RKO (cell line): ENCODE measurements around the gene WDR55.
"Not testable (repeated sequence)": the region's sequence is repeated elsewhere in the genome, so short reads cannot be mapped to it uniquely, and the experiment has no call there.

ENCODE experiments used
- DNase-seq: peaks from one replicate; pipeline ENCODE4 v3.0.0-alpha.2; 2016; ENCODE audit warnings: low spot score

The WDR55 gene, protein sequence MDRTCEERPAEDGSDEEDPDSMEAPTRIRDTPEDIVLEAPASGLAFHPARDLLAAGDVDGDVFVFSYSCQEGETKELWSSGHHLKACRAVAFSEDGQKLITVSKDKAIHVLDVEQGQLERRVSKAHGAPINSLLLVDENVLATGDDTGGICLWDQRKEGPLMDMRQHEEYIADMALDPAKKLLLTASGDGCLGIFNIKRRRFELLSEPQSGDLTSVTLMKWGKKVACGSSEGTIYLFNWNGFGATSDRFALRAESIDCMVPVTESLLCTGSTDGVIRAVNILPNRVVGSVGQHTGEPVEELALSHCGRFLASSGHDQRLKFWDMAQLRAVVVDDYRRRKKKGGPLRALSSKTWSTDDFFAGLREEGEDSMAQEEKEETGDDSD

DNA sequence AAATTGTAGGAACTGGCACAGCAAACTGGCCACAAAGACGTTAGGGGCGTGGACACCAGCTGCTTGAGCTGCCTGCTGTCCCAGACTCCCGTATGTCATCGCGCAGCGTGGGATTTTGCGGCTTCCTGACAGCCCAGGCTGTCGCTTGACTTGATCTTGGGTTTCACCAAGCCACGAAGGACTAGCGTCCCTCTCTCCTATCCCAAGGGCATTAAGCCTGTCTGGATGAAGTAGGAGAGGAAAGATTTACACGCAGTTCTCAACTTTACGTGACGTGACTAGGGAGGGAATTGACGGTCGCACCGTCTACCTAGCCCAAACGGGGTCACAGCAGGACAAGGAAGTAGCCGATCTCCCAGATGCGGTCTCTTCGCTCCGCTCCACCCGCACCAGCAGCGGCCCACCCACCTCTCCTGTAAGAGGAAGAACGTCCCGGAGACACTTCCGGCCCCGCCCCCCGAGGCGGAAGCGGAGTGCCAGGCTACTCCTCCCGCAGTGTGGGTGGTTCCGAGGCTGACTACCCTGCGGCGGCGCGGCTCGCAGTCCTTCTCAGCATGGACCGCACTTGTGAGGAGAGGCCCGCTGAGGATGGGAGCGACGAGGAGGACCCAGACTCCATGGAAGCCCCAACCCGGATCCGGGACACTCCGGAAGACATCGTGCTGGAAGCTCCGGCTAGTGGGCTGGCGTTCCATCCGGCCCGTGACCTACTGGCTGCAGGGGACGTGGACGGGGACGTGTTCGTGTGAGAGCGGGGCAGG is at the start of gene WDR55:
Gene WDR55, plus strand, starts transcription at position 546 of the 761 bp plus-strand sequence. Its CDS starts 9 bp downstream, at position 555.
- peak; percentile 95 for DNase-seq

DNA sequence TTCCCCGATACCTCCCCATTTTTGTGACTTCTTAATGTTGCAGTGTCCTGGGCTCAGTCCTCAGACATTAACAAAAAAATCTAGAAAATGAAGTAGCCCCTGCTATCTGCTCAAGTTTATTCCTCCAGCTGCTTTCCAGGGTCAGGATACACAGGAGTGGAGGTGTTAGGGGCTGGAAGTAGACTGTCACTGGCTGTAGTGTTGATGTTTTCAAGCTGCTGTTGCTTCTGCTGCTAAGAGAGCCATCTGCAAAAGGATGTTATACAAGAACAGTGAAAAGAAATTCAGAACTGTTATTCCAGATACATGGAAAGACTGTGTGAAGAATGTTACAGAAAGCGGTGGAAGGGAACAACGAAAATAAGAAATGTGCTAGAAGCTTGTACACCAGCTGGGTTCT is 42.4 kb upstream of the WDR55 start:
- no peak for DNase-seq

DNA sequence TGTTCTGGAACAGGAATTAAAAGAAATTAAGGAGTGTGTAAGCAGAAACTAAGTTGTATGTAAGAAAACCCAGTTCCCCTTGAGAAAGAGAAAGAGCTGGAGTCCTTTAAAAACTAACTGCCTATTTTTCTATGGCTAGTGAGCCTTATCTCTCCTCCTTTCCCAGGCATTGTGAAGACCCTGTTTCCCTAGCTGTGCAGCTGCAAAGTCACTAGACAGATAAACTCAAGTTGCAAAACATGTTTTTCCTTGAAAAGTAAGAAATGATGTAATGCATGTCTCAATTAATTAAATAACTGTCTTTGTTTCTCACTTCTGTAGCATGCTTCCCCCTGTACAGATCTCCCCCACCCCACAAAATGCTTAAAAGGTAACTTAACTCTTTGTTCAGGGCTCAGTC is 41.6 kb upstream of the WDR55 start:
- not testable (repeated sequence) for DNase-seq

DNA sequence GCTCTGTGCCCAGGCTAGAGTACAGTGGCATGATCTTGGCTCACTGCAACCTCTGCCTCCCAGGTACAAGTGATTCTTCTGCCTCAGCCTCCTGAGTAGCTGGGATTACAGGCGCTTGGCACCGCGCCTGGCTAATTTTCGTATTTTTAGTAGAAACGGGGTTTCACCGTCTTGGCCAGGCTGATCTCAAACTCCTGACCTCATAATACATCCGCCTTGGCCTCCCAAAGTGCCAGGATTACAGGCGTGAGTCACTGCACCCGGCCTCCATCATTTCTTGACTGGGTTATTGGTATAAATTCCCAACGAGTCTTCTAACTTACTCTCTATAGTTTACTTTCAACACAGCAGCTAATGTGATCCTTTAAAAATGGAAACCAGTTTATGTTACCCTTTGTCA is 39.8 kb upstream of the WDR55 start:
- not testable (repeated sequence) for DNase-seq

DNA sequence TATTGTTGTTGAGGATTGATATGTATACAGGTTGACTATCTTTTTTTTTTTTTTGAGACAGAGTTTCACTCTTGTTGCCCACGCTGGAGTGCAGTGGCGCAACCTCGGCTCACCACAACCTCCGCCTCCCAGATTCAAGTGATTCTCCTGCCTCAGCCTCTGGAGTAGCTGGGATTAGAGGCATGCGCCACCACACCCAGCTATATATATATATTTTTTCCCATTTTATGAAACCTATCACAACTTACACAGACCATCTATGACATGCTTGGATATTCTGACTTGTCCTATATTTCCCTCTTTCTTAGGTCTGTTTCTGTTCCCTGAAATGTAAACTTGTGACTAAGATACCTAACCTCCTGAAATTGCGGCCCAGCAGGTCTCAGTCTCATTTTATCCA is 36.7 kb upstream of the WDR55 start:
- DNase-seq: no peak

DNA sequence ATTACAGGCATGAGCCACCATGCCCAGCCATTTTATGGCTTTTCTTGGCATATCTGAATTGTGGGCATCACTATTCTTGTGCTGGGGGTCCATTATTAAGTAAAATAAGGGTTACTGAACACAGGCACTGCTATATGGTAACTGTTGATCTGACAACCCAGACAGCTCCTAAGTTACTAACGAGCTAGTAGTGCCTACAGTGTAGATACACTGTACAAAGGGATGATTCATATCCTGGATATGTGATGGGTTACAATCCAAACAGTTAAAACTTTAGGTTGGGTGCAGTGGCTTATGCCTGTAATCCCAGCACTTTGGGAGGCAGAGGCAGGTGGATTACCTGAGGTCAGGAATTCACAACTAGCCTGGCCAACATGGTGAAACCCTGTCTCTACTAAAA is 36.0 kb upstream of the WDR55 start:
- DNase-seq: no peak

DNA sequence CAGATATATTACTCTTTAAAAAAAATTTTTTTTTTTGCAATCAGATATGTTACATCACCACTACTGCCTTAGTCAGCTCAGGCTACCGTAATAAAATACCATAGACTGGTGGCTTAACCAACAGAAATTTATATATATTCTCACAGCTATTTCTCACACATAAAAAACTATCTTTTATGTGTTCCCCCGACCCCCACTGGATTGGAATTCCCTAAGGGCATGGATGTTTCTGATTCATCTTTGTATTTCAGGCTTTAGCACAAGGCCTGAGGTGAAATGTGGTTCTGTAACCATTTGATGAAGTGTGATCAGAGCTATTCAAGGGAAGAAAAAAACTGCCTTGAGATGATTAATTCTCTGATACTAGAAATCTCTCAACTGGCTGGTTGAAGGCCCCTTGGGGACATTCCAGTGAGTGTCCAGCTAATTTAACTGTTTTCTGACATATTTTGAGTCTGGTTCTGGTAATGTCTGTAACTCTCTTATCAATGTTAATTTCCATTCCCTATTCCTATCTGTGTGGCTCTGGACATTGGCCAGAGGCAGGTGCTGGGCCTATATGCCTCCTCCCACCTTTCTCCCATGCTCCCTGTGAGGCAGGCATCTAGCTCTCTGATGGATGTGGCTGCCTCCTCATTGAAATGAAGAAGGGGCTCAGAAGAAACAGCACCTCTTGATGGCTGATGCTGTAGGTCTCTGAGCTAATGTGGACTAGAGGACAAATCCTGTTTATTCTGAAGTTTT is 34.2 kb upstream of the WDR55 start:
- no peak for DNase-seq

DNA sequence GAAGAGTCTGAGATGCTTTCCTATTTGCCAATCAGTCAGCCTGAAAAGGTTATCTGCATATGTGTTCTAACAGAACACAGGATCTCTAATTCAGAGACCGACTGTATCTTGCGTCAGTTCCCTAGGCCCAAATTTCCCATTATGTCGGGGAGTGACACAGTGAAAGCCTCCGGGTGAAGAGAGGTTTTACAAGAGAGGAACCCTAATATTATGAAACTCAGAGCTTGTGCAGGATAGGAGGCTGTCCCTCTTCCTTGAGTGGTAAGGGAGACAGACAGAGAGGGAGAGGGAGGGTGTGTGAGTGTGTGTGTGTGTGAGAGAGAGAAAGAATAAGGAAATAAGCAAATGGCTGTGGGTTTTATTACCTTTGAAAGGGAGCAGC is 33.7 kb upstream of the WDR55 start:
- DNase-seq: no peak

DNA sequence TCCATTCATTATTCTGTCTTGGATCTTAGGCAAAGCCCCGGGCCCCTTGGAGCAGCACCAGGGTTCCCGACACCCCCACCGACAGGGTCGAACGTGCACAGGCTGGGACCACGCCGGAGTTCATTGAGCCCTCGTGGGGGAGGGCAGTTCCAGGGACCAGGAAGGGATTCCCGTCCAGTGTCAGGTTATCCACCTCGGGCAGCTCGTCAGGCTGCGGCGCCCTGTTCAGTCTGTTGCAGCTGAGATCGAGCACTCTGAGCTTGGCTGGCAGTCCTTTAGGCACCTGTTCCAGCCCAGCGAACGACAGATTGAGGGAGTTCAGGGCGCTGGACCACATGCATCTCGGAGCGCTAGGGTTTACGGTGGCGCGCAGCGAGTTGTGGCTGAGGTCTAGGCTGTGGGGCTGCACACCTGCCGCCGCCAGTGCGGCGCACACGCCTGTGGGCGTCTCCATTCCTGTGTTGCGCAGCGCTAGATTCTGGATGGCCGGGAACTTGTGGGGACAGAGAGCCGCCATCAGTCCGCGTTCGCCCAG is 32.8 kb upstream of the WDR55 start:
- DNase-seq: no peak

DNA sequence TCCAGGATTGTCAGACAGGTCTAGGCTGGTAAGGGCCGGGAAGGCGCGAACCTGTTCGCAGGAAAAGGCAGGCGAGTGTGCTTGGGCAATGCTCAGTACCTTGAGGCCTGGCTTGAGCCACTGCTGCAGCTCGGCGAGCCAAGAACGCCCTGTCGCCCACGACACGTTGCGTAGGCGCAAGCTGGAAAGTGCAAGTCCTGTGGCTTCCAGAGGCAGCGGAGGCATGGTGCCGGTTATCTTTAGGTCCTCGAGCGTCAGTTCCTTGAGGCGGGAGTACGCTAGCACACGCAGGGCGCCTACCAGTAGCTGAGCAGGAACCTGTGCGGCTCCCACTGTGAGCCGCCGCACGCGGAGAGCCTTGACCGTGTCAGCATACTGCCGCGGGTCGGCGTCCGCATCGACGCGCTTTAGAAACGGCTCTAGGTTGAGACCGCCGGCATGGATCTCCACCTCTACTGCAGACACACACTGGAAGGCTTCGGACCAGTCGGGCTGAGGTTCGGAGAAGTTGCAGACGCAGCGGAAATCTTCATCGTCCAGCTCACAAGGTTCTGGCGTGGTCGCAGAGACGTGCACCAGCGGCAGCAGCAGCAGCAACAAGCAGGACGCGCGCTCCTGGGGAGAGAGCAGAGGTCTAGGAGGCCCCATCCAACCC is 32.2 kb upstream of the WDR55 start:
- no peak for DNase-seq

DNA sequence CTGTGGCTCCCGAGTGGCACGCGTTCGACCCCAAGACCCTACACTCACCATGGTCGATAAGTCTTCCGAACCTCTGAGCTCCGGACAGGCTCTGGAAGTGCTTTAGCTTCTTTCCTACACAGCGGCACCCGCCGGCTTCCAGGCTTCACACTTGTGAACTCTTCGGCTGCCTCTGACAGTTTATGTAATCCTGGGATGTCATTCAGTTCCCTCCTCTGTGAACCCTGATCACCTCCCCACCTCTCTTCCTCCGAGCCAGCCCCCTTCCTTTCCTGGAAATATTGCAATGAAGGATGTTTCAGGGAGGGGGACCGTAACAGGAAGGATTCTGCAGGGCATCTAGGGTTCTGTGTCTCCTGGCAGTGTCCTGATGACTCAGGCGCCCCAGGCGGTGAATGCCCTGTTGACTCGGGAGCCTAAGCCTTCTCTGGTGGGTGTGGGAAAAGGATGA is 31.7 kb upstream of the WDR55 start, which contains the start of gene CD14:
Gene CD14, minus strand, starts transcription at position 155 of the 451 bp plus-strand sequence. Its CDS starts 104 bp downstream, at position 51.
- DNase-seq: no peak

DNA sequence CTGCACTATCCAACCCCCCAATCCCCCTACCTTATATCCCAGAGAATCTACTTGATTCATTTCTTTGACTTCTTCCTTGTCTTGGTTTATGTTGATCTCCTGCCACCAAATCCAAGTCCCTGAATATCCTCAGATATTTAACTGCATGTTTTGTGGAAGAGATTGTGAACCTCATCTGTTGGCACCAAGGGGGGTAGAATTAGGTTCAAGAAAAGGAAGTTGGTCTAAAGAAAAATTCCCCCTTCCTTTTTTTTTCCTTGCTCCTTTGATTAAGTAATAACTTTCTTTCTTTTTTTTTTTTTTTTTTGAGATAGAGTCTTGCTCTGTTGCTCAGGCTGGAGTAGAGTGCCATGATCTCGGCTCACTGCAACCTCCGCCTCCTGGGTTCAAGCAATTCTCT is 31.2 kb upstream of the WDR55 start:
- DNase-seq: no peak

DNA sequence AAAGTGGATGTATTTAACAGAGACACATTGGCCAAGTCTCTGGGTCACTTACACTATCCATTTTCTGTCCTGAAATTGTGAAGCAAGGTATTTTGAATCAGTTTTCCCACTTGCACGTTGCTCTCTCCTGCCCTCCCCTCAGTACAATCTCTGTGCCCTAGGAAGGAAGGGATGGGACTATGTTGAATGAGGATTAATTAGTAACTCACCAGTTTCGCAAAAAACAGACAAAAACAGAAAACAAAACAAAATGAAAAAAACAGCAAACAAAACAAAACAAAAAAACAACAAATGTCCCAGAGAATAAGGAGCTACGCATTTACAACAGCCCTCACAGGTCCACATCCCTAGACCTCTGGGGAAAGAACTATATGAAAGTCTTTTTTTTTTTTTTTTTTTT is 30.6 kb upstream of the WDR55 start:
- DNase-seq: no peak

DNA sequence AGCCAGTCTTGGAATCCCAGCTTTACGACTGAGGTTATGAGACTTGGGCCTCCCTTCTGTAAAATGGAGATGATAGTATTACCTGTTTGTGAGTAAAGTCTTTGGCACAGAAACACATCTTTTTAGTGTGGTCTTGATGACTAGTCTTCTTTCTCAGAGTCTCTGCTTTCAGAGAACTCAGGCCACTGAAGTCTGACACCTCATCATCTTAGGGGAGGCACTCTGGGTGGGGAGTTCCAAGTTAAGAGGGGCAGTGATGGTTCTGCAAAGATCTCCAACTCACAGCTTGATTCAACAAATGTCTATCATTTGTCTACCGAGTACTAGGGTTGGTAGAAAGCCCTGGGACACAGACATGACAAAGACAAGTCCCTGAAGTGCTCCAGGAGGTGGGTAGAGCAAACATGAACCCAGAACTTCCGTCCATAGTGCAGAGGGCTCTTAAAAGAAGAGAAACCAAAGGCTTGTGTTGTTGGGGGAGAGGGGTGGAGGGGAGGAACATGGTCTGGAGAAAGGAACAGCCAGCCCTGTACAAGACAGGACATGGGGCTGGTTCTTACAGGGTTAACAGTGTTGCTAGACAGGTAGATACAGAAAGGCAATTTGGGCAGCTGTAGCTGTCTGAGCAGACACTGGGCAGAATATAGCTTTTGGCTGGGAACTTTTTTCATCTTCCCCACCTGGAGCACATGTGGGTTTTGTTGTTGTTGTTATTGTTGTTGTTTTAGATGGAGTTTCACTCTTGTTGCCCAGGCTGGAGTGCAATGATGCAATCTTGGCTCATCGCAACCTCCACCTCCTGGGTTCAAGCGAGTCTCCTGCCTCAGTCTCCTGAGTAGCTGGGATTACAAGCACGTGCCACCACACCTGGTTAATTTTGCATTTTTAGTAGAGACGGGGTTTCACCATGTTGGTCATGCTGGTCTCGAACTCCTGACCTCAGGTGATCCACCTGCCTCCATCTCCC is 29.1 kb upstream of the WDR55 start:
- DNase-seq: no peak

DNA sequence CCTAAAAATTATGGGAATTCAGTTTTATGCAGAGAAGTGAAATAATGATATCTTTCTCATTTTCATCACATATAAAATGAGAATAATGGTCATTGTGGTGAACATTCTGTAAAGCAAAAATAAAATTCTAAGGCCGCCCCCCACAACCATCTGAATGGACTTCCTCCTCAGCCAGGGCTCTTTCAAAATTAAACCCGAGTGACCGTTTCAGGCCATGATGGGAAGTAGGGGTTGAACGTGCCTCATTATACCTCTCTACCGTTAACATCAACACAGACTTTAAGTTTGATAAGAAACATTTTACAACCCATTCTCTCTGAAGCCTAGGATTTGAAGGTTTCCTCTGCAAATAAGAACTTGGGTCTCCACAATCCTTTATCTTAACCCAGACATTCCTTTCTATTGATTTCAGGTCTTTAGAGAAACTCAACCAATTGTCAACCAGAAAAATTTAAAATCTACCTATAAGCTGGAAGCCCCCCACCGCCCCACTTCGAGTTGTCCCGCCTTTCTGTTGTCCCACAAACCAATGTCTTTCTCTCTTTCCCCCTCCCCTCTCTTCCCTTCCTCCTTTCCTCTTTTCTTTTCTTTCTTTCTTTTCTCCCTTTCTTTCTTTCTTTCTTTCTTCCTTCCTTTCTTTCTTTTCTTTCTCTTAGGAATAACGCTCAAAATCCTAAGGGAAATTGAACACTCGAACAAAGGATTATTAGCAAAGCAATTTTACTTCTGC is 27.2 kb upstream of the WDR55 start:
- no peak for DNase-seq

DNA sequence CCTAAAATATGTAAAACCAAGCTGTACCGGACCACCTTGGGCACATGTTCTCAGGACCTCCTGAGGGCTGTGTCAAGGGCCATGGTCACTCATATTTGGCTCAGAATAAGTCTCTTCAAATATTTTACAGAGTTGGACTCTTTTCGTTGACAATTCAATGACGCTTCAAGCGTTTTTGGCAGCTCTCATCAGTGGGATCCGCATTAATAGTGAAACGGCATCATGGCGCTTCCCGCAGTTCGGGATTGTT is 25.9 kb upstream of the WDR55 start:
- DNase-seq: not testable (repeated sequence)

DNA sequence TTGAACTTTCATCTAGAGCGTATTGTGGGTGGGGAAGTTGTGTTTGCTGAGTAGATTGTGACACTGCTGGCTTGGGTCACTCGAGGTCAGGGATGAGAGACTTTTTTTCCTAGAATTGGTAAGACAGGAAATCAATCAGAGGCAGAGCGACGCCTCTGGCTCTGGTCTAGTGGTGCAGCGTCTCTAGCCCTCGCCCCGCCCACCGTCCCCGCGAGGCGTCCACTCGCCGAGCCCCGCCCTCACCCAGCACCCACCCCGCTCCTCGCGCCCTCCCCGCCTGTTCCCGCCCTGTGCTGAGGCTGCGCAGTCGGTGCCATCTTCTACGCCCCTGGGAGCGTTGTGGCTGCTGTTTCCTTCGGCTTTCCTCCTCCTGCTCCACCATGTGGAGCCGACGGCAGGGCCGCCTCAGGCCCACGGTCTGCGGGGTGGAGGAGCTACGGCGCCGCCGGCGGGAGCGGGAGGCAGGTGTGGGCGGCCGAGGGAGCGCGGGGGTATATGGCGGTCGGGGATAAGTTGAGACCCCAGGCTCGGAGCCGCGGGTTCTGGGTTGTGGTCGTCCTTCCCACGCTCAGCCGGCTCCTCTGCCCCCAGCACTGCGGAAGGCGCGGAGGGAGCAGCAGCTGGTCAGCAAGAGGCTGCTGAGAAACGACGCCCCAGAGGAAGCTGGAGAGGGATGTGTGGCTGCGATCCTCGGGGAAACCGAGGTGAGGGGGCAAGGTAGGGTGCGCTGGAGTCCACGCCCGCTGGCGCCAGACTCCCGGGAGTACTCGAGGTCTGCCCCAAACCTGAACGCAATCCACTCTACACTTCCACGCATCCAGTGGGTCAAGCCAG is 25.3 kb upstream of the WDR55 start, which contains the start of gene TMCO6:
Gene TMCO6, plus strand, starts transcription at position 304 of the 834 bp plus-strand sequence. Its CDS starts 77 bp downstream, at position 381.
- peak; percentile 95 for DNase-seq

DNA sequence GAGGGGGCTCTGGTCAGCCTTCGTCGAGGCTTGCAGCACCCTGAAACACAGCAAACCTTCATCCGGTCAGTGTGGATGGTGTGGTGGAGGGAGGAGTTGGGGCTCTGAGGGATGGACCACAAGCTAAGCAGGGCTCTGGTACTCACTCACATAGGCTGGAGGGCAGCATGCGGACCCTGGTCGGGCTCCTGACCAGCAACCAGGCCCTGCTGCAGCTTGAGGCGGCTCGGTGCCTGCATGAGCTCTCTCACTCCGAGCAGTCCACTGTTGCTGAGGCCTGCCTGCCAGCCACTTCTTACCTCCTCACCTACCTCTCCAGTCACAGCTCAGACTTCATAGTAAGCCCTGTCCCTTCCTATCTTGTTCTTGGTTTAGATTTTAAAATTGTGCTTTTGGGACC is 23.0 kb upstream of the WDR55 start:
- DNase-seq: no peak

DNA sequence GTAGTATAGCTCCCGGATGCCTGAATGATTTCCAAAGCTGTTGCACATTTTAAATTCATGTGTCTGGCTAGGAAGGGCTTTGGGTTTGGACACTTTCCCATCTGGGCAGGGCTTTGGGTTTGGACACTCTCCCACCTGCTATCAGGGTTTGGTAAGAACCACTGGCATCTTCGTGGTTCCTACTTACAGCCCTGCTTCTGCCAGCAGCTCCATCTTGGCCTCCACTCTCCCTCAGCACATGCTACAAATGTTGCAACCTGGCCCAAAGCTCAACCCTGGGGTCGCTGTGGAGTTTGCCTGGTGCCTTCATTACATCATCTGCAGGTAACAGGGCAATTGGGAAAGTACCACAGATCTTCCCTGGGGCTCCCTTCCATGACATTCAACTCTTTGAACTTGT is 22.0 kb upstream of the WDR55 start:
- DNase-seq: no peak
